Lower lobe of right lung (tissue), 2 donors: ENCODE results near the gene ACAP2. TPM values are rescaled to one million over a fixed set of nuclear protein-coding genes. Genes with fewer than 3 reads are reported as not detected.
"Not testable (repeated sequence)": the region's sequence is repeated elsewhere in the genome, so short reads cannot be mapped to it uniquely, and the experiment has no call there.

Experiments used
- ATAC-seq, 2 donors: fragments of 200-7000 bp; cut with Tn5 transposase; one replicate each; pipeline ENCODE4 v1.9.1; 2020 to 2022; ENCODE audit warnings: mild to moderate bottlenecking in 2 of 2, moderate library complexity in 2 of 2
- DNase-seq: peaks from one replicate; pipeline ENCODE4 v3.0.0-alpha.2; 2020
- H3K27ac ChIP-seq: fragments of 200-600 bp; one replicate; pipeline ENCODE4 v1.8.0; 2022
- H3K27me3 ChIP-seq: fragments of 200-600 bp; one replicate; pipeline ENCODE4 v1.8.0; 2022; ENCODE audit warnings: low read depth
- H3K36me3 ChIP-seq: fragments of 200-600 bp; one replicate; pipeline ENCODE4 v1.8.0; 2022; ENCODE audit warnings: mild to moderate bottlenecking
- H3K4me1 ChIP-seq: fragments of 200-600 bp; one replicate; pipeline ENCODE4 v1.8.0; 2022
- H3K4me3 ChIP-seq: fragments of 200-600 bp; one replicate; pipeline ENCODE4 v1.8.0; 2022; ENCODE audit warnings: mild to moderate bottlenecking
- H3K9me3 ChIP-seq: fragments of 200-600 bp; one replicate; pipeline ENCODE4 v1.8.0; 2022
- CTCF ChIP-seq: fragments of 200-600 bp; IDR thresholded peaks from one replicate; pipeline ENCODE4 v1.8.0; 2022; ENCODE audit warnings: antibody characterized with exemption, mild to moderate bottlenecking
- intact Hi-C: fragments of 100-400 bp; cut with DNase I; formaldehyde crosslinking; loops from one replicate; pipeline ENCODE4 v1.11.0; 2022
- total RNA-seq: library from RNA; stranded (reverse); fragmentation: NEBNext Ultra II Directional; extraction: Animal tissue kit (Norgen Biotek cat#: 25700); gene quantifications from one replicate; pipeline ENCODE4 v1.2.1, GENCODE V29; 2021
- donor health status: DM: no; HTN: yes; CAD: no; lungs with severe emphysema.

The ACAP2 gene
- total RNA-seq, 1 donor from 2014 or later = 68.9 TPM

- intact Hi-C loops = no loop called here
- Histone ChIP-seq H3K36me3 (peaks cover 17% of the 10 kb centered on the region), H3K4me1 (no peaks in the 10 kb centered on the region), H3K27ac (no peak overlapping the region), H3K4me3 (no peak overlapping the region), H3K27me3 (no peaks in the 10 kb centered on the region), H3K9me3 (peaks cover 3% of the 10 kb centered on the region)
- DNase-seq (no peak), ATAC-seq (no peak)
- no peak for TF ChIP-seq CTCF
These were observed 77.4 kb downstream of the ACAP2 start for GRCh38 chr3:195365371-195365770.

GRCh38 chr3:195357797-195358196 is 85.0 kb downstream of the ACAP2 start:
- intact Hi-C loops, DNase-seq, H3K27ac ChIP-seq, H3K4me3 ChIP-seq, ATAC-seq, H3K27me3 ChIP-seq, H3K36me3 ChIP-seq, H3K9me3 ChIP-seq, H3K4me1 ChIP-seq: not testable (repeated sequence)

GRCh38 chr3:195356151-195357086 is 86.4 kb downstream of the ACAP2 start:
- no peak overlapping the region for H3K27ac ChIP-seq
- DNase-seq = no peak

GRCh38 chr3:195354009-195354408 is 88.8 kb downstream of the ACAP2 start:
- H3K36me3 ChIP-seq = peaks cover 14% of the 10 kb centered on the region
- intact Hi-C loops, H3K27me3 ChIP-seq, H3K9me3 ChIP-seq, H3K27ac ChIP-seq, DNase-seq, H3K4me1 ChIP-seq, H3K4me3 ChIP-seq, ATAC-seq: not testable (repeated sequence)

More at GRCh38 chr3:195356151-195357086, 86.4 kb downstream of the ACAP2 start:
- no peak overlapping the region for H3K4me3 ChIP-seq
- peaks cover 5% of the 10 kb centered on the region for H3K4me1 ChIP-seq
- TF ChIP-seq CTCF = no peak
- intact Hi-C loops = no loop called here
- ATAC-seq = no peak
- H3K36me3 ChIP-seq = peaks cover 9% of the 10 kb centered on the region
- no peaks in the 10 kb centered on the region for H3K9me3 ChIP-seq
- no peaks in the 10 kb centered on the region for H3K27me3 ChIP-seq

GRCh38 chr3:195352895-195353488 is 89.8 kb downstream of the ACAP2 start:
- peaks cover 5% of the 10 kb centered on the region for H3K4me1 ChIP-seq
- no peak for DNase-seq
- H3K36me3 ChIP-seq = peaks cover 20% of the 10 kb centered on the region
- TF ChIP-seq CTCF = no peak
- H3K4me3 ChIP-seq = no peak overlapping the region
- no peaks in the 10 kb centered on the region for H3K27me3 ChIP-seq
- no peak for ATAC-seq
- H3K9me3 ChIP-seq = no peaks in the 10 kb centered on the region
- H3K27ac ChIP-seq = no peak overlapping the region
- intact Hi-C loops = no loop called here

- no peak for TF ChIP-seq CTCF
These were observed 94.2 kb downstream of the ACAP2 start for GRCh38 chr3:195348426-195349115.

More at GRCh38 chr3:195348426-195349115, 94.2 kb downstream of the ACAP2 start:
- Histone ChIP-seq H3K4me1 (peaks cover 5% of the 10 kb centered on the region), H3K27ac (no peak overlapping the region), H3K9me3 (no peaks in the 10 kb centered on the region), H3K27me3 (no peaks in the 10 kb centered on the region), H3K4me3 (no peak overlapping the region), H3K36me3 (peaks cover 16% of the 10 kb centered on the region)
- intact Hi-C loops = no loop called here
- ATAC-seq (no peak), DNase-seq (no peak)
